BJ (cell line): Measurements from ENCODE around the gene RNPEP. TPM values are rescaled to one million over a fixed set of nuclear protein-coding genes. Genes with fewer than 3 reads are reported as not detected.
A peak's percentile ranks its signal among the peaks of the same experiment; 100 is the strongest.

Experiments
- CTCF ChIA-PET: fragments of 350-600 bp; formaldehyde crosslinking; extraction: SDS; loops from one replicate; lab custom pipeline; 2021; ENCODE audit warnings: antibody characterized with exemption, inconsistent platforms; lab: Yijun Ruan, JAX
- POLR2A ChIA-PET: fragments of 300-600 bp; sonication (Branson Sonifier 250); formaldehyde crosslinking; extraction: SDS; loops from one replicate; lab custom pipeline; 2021; ENCODE audit warnings: antibody characterized with exemption; lab: Charles Lee
- DNase-seq: peaks from one replicate; pipeline ENCODE4 v3.0.0-alpha.2; 2011; ENCODE audit warnings: low read depth
- H3K27me3 ChIP-seq: 2 replicates; pipeline ENCODE4 v1.6.0; 2011; ENCODE audit warnings: low read length; ENCODE audit not compliant: control insufficient read depth, insufficient read depth
- H3K36me3 ChIP-seq: 2 replicates; pipeline ENCODE4 v1.5.1; 2011; ENCODE audit warnings: low read length; ENCODE audit not compliant: control insufficient read depth, insufficient read depth
- H3K4me3 ChIP-seq: 2 replicates; pipeline ENCODE4 v1.5.1; 2011; ENCODE audit warnings: low read depth, mild to moderate bottlenecking, control low read depth, low read length
- CTCF ChIP-seq: IDR thresholded peaks from 2 replicates; pipeline ENCODE4 v1.5.1; 2011; ENCODE audit warnings: low read depth, mild to moderate bottlenecking, control low read depth, inconsistent platforms, low read length, moderate library complexity; ENCODE audit not compliant: insufficient read depth
- polyA plus RNA-seq: library from polyadenylated mRNA; depleted of rRNA; stranded (reverse); fragments of >200 nt; gene quantifications from 2 replicates; pipeline ENCODE4 v1.2.3, GENCODE V29; 2011

RNPEP gene
- polyA plus RNA-seq, 1 experiment: 51.5 TPM

- no peak for TF ChIP-seq CTCF
- no peak for DNase-seq
- peak overlapping the region; percentile 49 for H3K4me3 ChIP-seq
- ChIA-PET POLR2A (interaction anchor here (0.7 kb wide), 1 partner anchor 18 kb away, joined by 9 read pairs; no protein-coding TSS in a partner anchor), CTCF (interaction anchor here (0.8 to 4.5 kb wide), 6 partner anchors 12 to 66 kb away, joined by 3 to 45 read pairs (median 4); no protein-coding TSS in a partner anchor)
- H3K27me3 ChIP-seq: no peaks in the 10 kb centered on the region
- no peaks in the 10 kb centered on the region for H3K36me3 ChIP-seq
These were observed 38.4 kb upstream of the RNPEP start for GRCh38 chr1:201944002-201944401.

GRCh38 chr1:201944639-201945038 lies 37.8 kb upstream of the RNPEP start:
- no peaks in the 10 kb centered on the region for H3K27me3 ChIP-seq
- ChIA-PET CTCF (interaction anchor here (0.8 to 4.5 kb wide), 8 partner anchors 11 to 67 kb away, joined by 3 to 45 read pairs (median 6); no protein-coding TSS in a partner anchor), POLR2A (interaction anchor here (0.7 to 2.8 kb wide), 2 partner anchors 18 to 41 kb away, joined by 9 to 18 read pairs; no protein-coding TSS in a partner anchor)
- no peak for TF ChIP-seq CTCF
- no peak for DNase-seq
- peak overlapping the region; percentile 49 for H3K4me3 ChIP-seq
- H3K36me3 ChIP-seq: no peaks in the 10 kb centered on the region

GRCh38 chr1:201945157-201945556 lies 37.3 kb upstream of the RNPEP start:
- POLR2A ChIA-PET: interaction anchor here (0.6 to 2.8 kb wide), 2 partner anchors 10 to 41 kb away, joined by 4 to 18 read pairs; partner anchors contain the start of gene TIMM17A
- TF ChIP-seq CTCF: peak; percentile 59
- DNase-seq: no peak
- CTCF ChIA-PET: interaction anchor here (0.6 to 4.5 kb wide), 11 partner anchors 10 to 59 kb away, joined by 3 to 45 read pairs (median 5); partner anchors contain the start of genes SHISA4 and TIMM17A
- Histone ChIP-seq H3K36me3 (no peaks in the 10 kb centered on the region), H3K27me3 (no peaks in the 10 kb centered on the region), H3K4me3 (peak overlapping the region; percentile 49)

- H3K27me3 ChIP-seq: no peaks in the 10 kb centered on the region
- no peaks in the 10 kb centered on the region for H3K36me3 ChIP-seq
- no peak for TF ChIP-seq CTCF
- no peak for DNase-seq
- H3K4me3 ChIP-seq: peak overlapping the region; percentile 49
- ChIA-PET CTCF (interaction anchor here (0.6 to 4.5 kb wide), 13 partner anchors 9 to 65 kb away, joined by 3 to 45 read pairs (median 5); partner anchors contain the start of genes SHISA4 and TIMM17A), POLR2A (interaction anchor here (0.6 to 2.8 kb wide), 4 partner anchors 9 to 163 kb away, joined by 3 to 18 read pairs (median 4); partner anchors contain the start of gene TIMM17A)
These were observed 36.6 kb upstream of the RNPEP start for GRCh38 chr1:201945863-201946223.

GRCh38 chr1:201946224-201946908 lies 36.1 kb upstream of the RNPEP start, which contains the start of gene LMOD1:
LMOD1 (minus strand) TSS chr1:201946548; CDS start chr1:201946340, 208 bp downstream.
- POLR2A ChIA-PET: interaction anchor here (1.0 to 2.8 kb wide), 3 partner anchors 43 to 162 kb away, joined by 3 to 18 read pairs (median 3); no protein-coding TSS in a partner anchor
- DNase-seq: peak; percentile 86
- 0 out of 2 replicates have a peak, but pooled peaks have one; percentile 11 for TF ChIP-seq CTCF
- H3K36me3 ChIP-seq: no peaks in the 10 kb centered on the region
- H3K4me3 ChIP-seq: peak within 1 kb of the TSS; percentile 49
- CTCF ChIA-PET: interaction anchor here (0.8 to 4.5 kb wide), 12 partner anchors 8 to 67 kb away, joined by 3 to 45 read pairs (median 4); partner anchors contain the start of genes SHISA4 and TIMM17A
- no peaks in the 10 kb centered on the region for H3K27me3 ChIP-seq
